Sigmoid colon (tissue), 4 donors: Measurements from ENCODE around the gene ZNF136.

Experiments used
- EP300 ChIP-seq, 4 donors: sonication (generic); formaldehyde crosslinking; IDR thresholded peaks; one replicate each; pipeline ENCODE4 v1.6.1; 2017; ENCODE audit warnings: antibody characterized with exemption in 4 of 4
- POLR2A ChIP-seq, 2 donors: fragments of 450-650 bp; IDR thresholded peaks; one replicate each; pipeline ENCODE4 v1.6.1; 2016; ENCODE audit warnings: antibody characterized with exemption in 2 of 2, mild to moderate bottlenecking in 2 of 2, moderate library complexity in 2 of 2

- TF ChIP-seq EP300 (IDR thresholded peaks at IDR 0.05): no peak
- no peak for TF ChIP-seq POLR2A (IDR thresholded peaks at IDR 0.05)
Measured at GRCh38 chr19:12162513-12162881, 399 bp upstream of the ZNF136 start.
